Peyer's patch (tissue), 4 donors: ENCODE data around the gene RICTOR. TPM values are rescaled to one million over a fixed set of nuclear protein-coding genes. Genes with fewer than 3 reads are reported as not detected.

ENCODE experiments used
- DNase-seq, 3 donors: peaks; one replicate each; pipeline ENCODE4 v3.0.0-alpha.2; 2017 to 2019
- H3K27ac ChIP-seq, 4 donors: fragments of 200-600 bp; sonication (generic); one replicate each; pipeline ENCODE4 v1.5.1; 2016 to 2019
- H3K27me3 ChIP-seq, 2 donors: fragments of 200-600 bp; sonication (generic); one replicate each; pipeline ENCODE4 v1.5.1; 2019
- H3K36me3 ChIP-seq, 3 donors: fragments of 200-600 bp; sonication (generic); one replicate each; pipeline ENCODE4 v1.5.1; 2016 to 2019
- H3K4me1 ChIP-seq, 4 donors: fragments of 200-600 bp; sonication (generic); one replicate each; pipeline ENCODE4 v1.5.1; 2016 to 2019
- H3K4me3 ChIP-seq, 4 donors: fragments of 200-600 bp; sonication (generic); 1 replicate in 3 of 4; 2 replicates in 1 of 4; pipeline ENCODE4 v1.5.1; 2016 to 2019; ENCODE audit warnings: mild to moderate bottlenecking in 1 of 4
- H3K9me3 ChIP-seq, 4 donors: fragments of 200-600 bp; sonication (generic); one replicate each; pipeline ENCODE4 v1.5.1; 2016 to 2019; ENCODE audit warnings: mild to moderate bottlenecking in 1 of 4
- CTCF ChIP-seq, 6 experiments: fragments of 450-650 bp in 4 of 6; fragments of 200-600 bp in 2 of 6; sonication (generic) in 1 of 6; IDR thresholded peaks; one replicate each; pipeline ENCODE4 v1.5.1; 2017 to 2019; ENCODE audit warnings: antibody characterized with exemption in 6 of 6, mild to moderate bottlenecking in 3 of 6, moderate library complexity in 1 of 6
- POLR2A ChIP-seq, 2 donors: fragments of 450-650 bp; IDR thresholded peaks; one replicate each; pipeline ENCODE4 v1.5.1; 2017; ENCODE audit warnings: antibody characterized with exemption in 2 of 2, mild to moderate bottlenecking in 2 of 2, moderate library complexity in 2 of 2
- total RNA-seq, 4 donors: library from RNA; depleted of rRNA; stranded (reverse); fragments of >200 nt; gene quantifications; one replicate each; pipeline ENCODE4 v1.1.0, GENCODE V29; 2016

The RICTOR gene
- total RNA-seq, 4 donors from 2014 or later: 27.0 to 48.7 (median 33.5) TPM

GRCh38 chr5:38913714-38914113 lies 160.5 kb downstream of the RICTOR start:
- DNase-seq: no peak
- TF ChIP-seq CTCF (IDR thresholded peaks at IDR 0.05): no peak
- TF ChIP-seq POLR2A (IDR thresholded peaks at IDR 0.05): no peak
- no peaks in the 10 kb centered on the region for H3K4me1 ChIP-seq
- no peaks in the 10 kb centered on the region for H3K27me3 ChIP-seq
- no peak overlapping the region for H3K27ac ChIP-seq
- H3K36me3 ChIP-seq: peaks cover 0 to 4% (median 0%) of the 10 kb centered on the region in 3 donors
- H3K4me3 ChIP-seq: no peak overlapping the region
- no peaks in the 10 kb centered on the region for H3K9me3 ChIP-seq

- H3K36me3 ChIP-seq: no peaks in the 10 kb centered on the region
- no peak overlapping the region for H3K4me3 ChIP-seq
- H3K9me3 ChIP-seq: no peaks in the 10 kb centered on the region
- DNase-seq: no peak
- no peaks in the 10 kb centered on the region for H3K4me1 ChIP-seq
- H3K27ac ChIP-seq: no peak overlapping the region
- no peak for TF ChIP-seq POLR2A (IDR thresholded peaks at IDR 0.05)
- no peak for TF ChIP-seq CTCF (IDR thresholded peaks at IDR 0.05)
- no peaks in the 10 kb centered on the region for H3K27me3 ChIP-seq
Measured at GRCh38 chr5:38911933-38912332, 162.3 kb downstream of the RICTOR start.

- Histone ChIP-seq H3K27me3 (no peaks in the 10 kb centered on the region), H3K4me3 (no peak overlapping the region), H3K4me1 (no peaks in the 10 kb centered on the region), H3K27ac (no peak overlapping the region), H3K36me3 (no peaks in the 10 kb centered on the region), H3K9me3 (no peaks in the 10 kb centered on the region)
- TF ChIP-seq POLR2A (IDR thresholded peaks at IDR 0.05) (no peak), CTCF (IDR thresholded peaks at IDR 0.05) (no peak)
- DNase-seq: no peak
Measured at GRCh38 chr5:38906503-38906902, 167.7 kb downstream of the RICTOR start.

- no peaks in the 10 kb centered on the region for H3K9me3 ChIP-seq
- no peaks in the 10 kb centered on the region for H3K36me3 ChIP-seq
- TF ChIP-seq POLR2A (IDR thresholded peaks at IDR 0.05) (no peak), CTCF (IDR thresholded peaks at IDR 0.05) (no peak)
- no peak overlapping the region for H3K27ac ChIP-seq
- no peaks in the 10 kb centered on the region for H3K27me3 ChIP-seq
- H3K4me3 ChIP-seq: no peak overlapping the region
- no peaks in the 10 kb centered on the region for H3K4me1 ChIP-seq
- DNase-seq: no peak
Measured at GRCh38 chr5:38905516-38905915, 168.7 kb downstream of the RICTOR start.

GRCh38 chr5:38899936-38900335 lies 174.3 kb downstream of the RICTOR start:
- Histone ChIP-seq H3K4me3 (no peak overlapping the region), H3K36me3 (no peaks in the 10 kb centered on the region), H3K27me3 (no peaks in the 10 kb centered on the region), H3K9me3 (no peaks in the 10 kb centered on the region), H3K4me1 (no peaks in the 10 kb centered on the region), H3K27ac (no peak overlapping the region)
- TF ChIP-seq POLR2A (IDR thresholded peaks at IDR 0.05): no peak
- TF ChIP-seq CTCF (IDR thresholded peaks at IDR 0.05): no peak
- no peak for DNase-seq

GRCh38 chr5:38896760-38897159 lies 177.4 kb downstream of the RICTOR start:
- DNase-seq: no peak
- no peak overlapping the region for H3K27ac ChIP-seq
- H3K27me3 ChIP-seq: no peaks in the 10 kb centered on the region
- no peaks in the 10 kb centered on the region for H3K9me3 ChIP-seq
- H3K36me3 ChIP-seq: no peaks in the 10 kb centered on the region
- TF ChIP-seq CTCF (IDR thresholded peaks at IDR 0.05) (no peak), POLR2A (IDR thresholded peaks at IDR 0.05) (no peak)
- H3K4me1 ChIP-seq: no peaks in the 10 kb centered on the region
- H3K4me3 ChIP-seq: no peak overlapping the region
